Smooth muscle cell (in vitro differentiated cells): ENCODE results near the gene LRRC8D. TPM values are rescaled to one million over a fixed set of nuclear protein-coding genes. Genes with fewer than 3 reads are reported as not detected.
A peak's percentile ranks its signal among the peaks of the same experiment; 100 is the strongest.

Source experiments
- DNase-seq: peaks from one replicate; lab custom pipeline; 2025; ENCODE audit not compliant: unreplicated experiment; lab: John Stamatoyannopoulos, UW
- H2AFZ ChIP-seq: fragments of 200-600 bp; sonication (generic); 2 replicates; pipeline ENCODE4 v1.6.0; 2016; ENCODE audit warnings: antibody characterized with exemption, low read depth, mild to moderate bottlenecking
- H3F3A ChIP-seq: fragments of 200-600 bp; sonication (generic); 2 replicates; pipeline ENCODE4 v1.6.0; 2017; ENCODE audit warnings: antibody characterized with exemption, low read depth
- H3K27ac ChIP-seq: fragments of 200-600 bp; sonication (generic); 2 replicates; pipeline ENCODE4 v1.5.1; 2016; ENCODE audit warnings: low read depth, mild to moderate bottlenecking
- H3K27me3 ChIP-seq: fragments of 200-600 bp; sonication (generic); 2 replicates; pipeline ENCODE4 v1.6.1; 2016; ENCODE audit warnings: low read depth, mild to moderate bottlenecking
- H3K36me3 ChIP-seq: fragments of 200-600 bp; sonication (generic); 2 replicates; pipeline ENCODE4 v1.5.1; 2016; ENCODE audit warnings: low read depth
- H3K4me1 ChIP-seq: fragments of 200-600 bp; sonication (generic); 2 replicates; pipeline ENCODE4 v1.5.1; 2016; ENCODE audit warnings: low read depth
- H3K4me2 ChIP-seq: fragments of 200-600 bp; sonication (generic); 2 replicates; pipeline ENCODE4 v1.6.0; 2016; ENCODE audit warnings: mild to moderate bottlenecking
- H3K4me3 ChIP-seq: fragments of 200-600 bp; sonication (generic); 2 replicates; pipeline ENCODE4 v1.5.1; 2016; ENCODE audit warnings: mild to moderate bottlenecking
- H3K79me2 ChIP-seq: fragments of 200-600 bp; sonication (generic); 2 replicates; pipeline ENCODE4 v1.6.0; 2016; ENCODE audit warnings: low read depth, mild to moderate bottlenecking
- H3K9ac ChIP-seq: fragments of 200-600 bp; sonication (generic); 2 replicates; pipeline ENCODE4 v1.6.0; 2016; ENCODE audit warnings: low read depth
- H3K9me3 ChIP-seq: fragments of 200-600 bp; sonication (generic); replicated peaks from 2 replicates; pipeline ENCODE4 v1.5.1; 2016; ENCODE audit warnings: low read depth
- H4K20me1 ChIP-seq: fragments of 200-600 bp; sonication (generic); 2 replicates; pipeline ENCODE4 v1.6.0; 2016; ENCODE audit warnings: low read depth
- CTCF ChIP-seq: fragments of 200-600 bp; sonication (generic); IDR thresholded peaks from 2 replicates; pipeline ENCODE4 v1.5.1; 2017; ENCODE audit warnings: borderline replicate concordance, mild to moderate bottlenecking, antibody characterized with exemption; ENCODE audit not compliant: insufficient read depth, poor library complexity, severe bottlenecking
- WGBS: methylation state at CpG from one replicate; pipeline ENCODE4 v1.1.7; 2016; ENCODE audit warnings: low lambda C conversion rate; 5-methylcytosine and 5-hydroxymethylcytosine counted together
- polyA plus RNA-seq: library from polyadenylated mRNA; unstranded; fragments of >200 nt; fragmentation: Nextera tagmentation; extraction: Ambion mirVana; gene quantifications from 2 replicates; pipeline ENCODE4 v1.2.1, GENCODE V29; 2016
- total RNA-seq: library from RNA; depleted of rRNA; stranded (reverse); fragments of >200 nt; gene quantifications from 2 replicates; pipeline ENCODE4 v1.2.3, GENCODE V29; 2014

Gene LRRC8D
- total and polyA plus RNA-seq, 2 experiments from 2014 or later: 5.2 to 25.1 TPM

- DNase-seq: no peak
- H3F3A ChIP-seq: peaks cover 4% of the 10 kb centered on the region
- H4K20me1 ChIP-seq: no peaks in the 10 kb centered on the region
- no peaks in the 10 kb centered on the region for H3K79me2 ChIP-seq
- no peak overlapping the region for H3K9ac ChIP-seq
- H3K36me3 ChIP-seq: no peaks in the 10 kb centered on the region
- H3K27me3 ChIP-seq: peaks cover 62% of the 10 kb centered on the region
- no peaks in the 10 kb centered on the region for H3K9me3 ChIP-seq
- peak overlapping the region; percentile 98 for H3K4me2 ChIP-seq
- WGBS: 55% methylated on average over 17 of the region's 17 CpGs
- no peak for TF ChIP-seq CTCF
- peak overlapping the region; percentile 93 for H2AFZ ChIP-seq
- H3K4me1 ChIP-seq: peaks cover 21% of the 10 kb centered on the region
- H3K4me3 ChIP-seq: peak overlapping the region; percentile 63
- no peak overlapping the region for H3K27ac ChIP-seq
Observed at GRCh38 chr1:89822109-89822962, 1.5 kb downstream of the LRRC8D start.

GRCh38 chr1:89822999-89823628, 2.3 kb downstream of the LRRC8D start:
- Histone ChIP-seq H3K27me3 (peaks cover 57% of the 10 kb centered on the region), H3K36me3 (no peaks in the 10 kb centered on the region), H2AFZ (no peak overlapping the region), H3K9ac (no peak overlapping the region), H3K79me2 (no peaks in the 10 kb centered on the region), H3F3A (peaks cover 4% of the 10 kb centered on the region), H4K20me1 (no peaks in the 10 kb centered on the region), H3K4me1 (peaks cover 21% of the 10 kb centered on the region), H3K4me3 (no peak overlapping the region), H3K4me2 (no peak overlapping the region), H3K9me3 (no peaks in the 10 kb centered on the region), H3K27ac (no peak overlapping the region)
- 84% methylated on average over 4 of the region's 4 CpGs for WGBS
- no peak for DNase-seq
- TF ChIP-seq CTCF: no peak

GRCh38 chr1:89823679-89824292, 3.0 kb downstream of the LRRC8D start:
- Histone ChIP-seq H3F3A (peaks cover 4% of the 10 kb centered on the region), H3K27ac (no peak overlapping the region), H3K4me1 (peaks cover 21% of the 10 kb centered on the region), H4K20me1 (no peaks in the 10 kb centered on the region), H3K4me2 (no peak overlapping the region), H3K9me3 (no peaks in the 10 kb centered on the region), H3K79me2 (no peaks in the 10 kb centered on the region), H2AFZ (no peak overlapping the region), H3K4me3 (no peak overlapping the region), H3K9ac (no peak overlapping the region), H3K27me3 (peaks cover 50% of the 10 kb centered on the region), H3K36me3 (no peaks in the 10 kb centered on the region)
- no peak for DNase-seq
- WGBS: 34% methylated on average over 6 of the region's 6 CpGs
- TF ChIP-seq CTCF: no peak
